Thyroid gland (tissue), 4 donors: ENCODE data around the gene HINT3. TPM values are rescaled to one million over a fixed set of nuclear protein-coding genes. Genes with fewer than 3 reads are reported as not detected.

Source experiments
- DNase-seq, 2 donors: peaks; one replicate each; pipeline ENCODE4 v3.0.0-alpha.2; 2019
- H3K27ac ChIP-seq, 3 donors: fragments of 200-600 bp; sonication (generic); 1 replicate in 2 of 3; 2 replicates in 1 of 3; pipeline ENCODE4 v1.5.1; 2016 to 2019; ENCODE audit warnings: mild to moderate bottlenecking in 1 of 3, moderate library complexity in 1 of 3
- H3K27me3 ChIP-seq: fragments of 200-600 bp; sonication (generic); one replicate; pipeline ENCODE4 v1.5.1; 2019
- H3K36me3 ChIP-seq, 2 donors: fragments of 200-600 bp; sonication (generic); one replicate each; pipeline ENCODE4 v1.5.1; 2016 to 2019
- H3K4me1 ChIP-seq, 2 donors: fragments of 200-600 bp; sonication (generic); one replicate each; pipeline ENCODE4 v1.5.1; 2017 to 2019
- H3K4me3 ChIP-seq, 3 donors: fragments of 200-600 bp; sonication (generic); replicated peaks in 1 of 3; 1 replicate in 2 of 3; 2 replicates in 1 of 3; pipeline ENCODE4 v1.5.1; 2016; ENCODE audit warnings: mild to moderate bottlenecking in 1 of 3
- H3K9me3 ChIP-seq: fragments of 200-600 bp; sonication (generic); one replicate; pipeline ENCODE4 v1.5.1; 2017
- POLR2A ChIP-seq, 2 donors: fragments of 450-650 bp; IDR thresholded peaks; one replicate each; pipeline ENCODE4 v1.6.1; 2017; ENCODE audit warnings: antibody characterized with exemption in 2 of 2, mild to moderate bottlenecking in 2 of 2, moderate library complexity in 1 of 2
- WGBS, 2 donors: methylation state at CpG; one replicate each; pipeline ENCODE4 v1.1.5; 2017; 5-methylcytosine and 5-hydroxymethylcytosine counted together
- intact Hi-C: fragments of 100-400 bp; cut with DNase I; formaldehyde crosslinking; loops from one replicate; pipeline ENCODE4 v1.15.1; 2023
- total RNA-seq, 4 donors: library from RNA; depleted of rRNA; stranded (reverse); fragments of >200 nt; gene quantifications; one replicate each; pipeline ENCODE4 v1.2.3, GENCODE V29; 2016
- TF ChIP-seq, protein P1 (sequence below), 6 experiments: fragments of 200-600 bp in 3 of 6; fragments of 450-650 bp in 3 of 6; sonication (generic) in 3 of 6; IDR thresholded peaks; one replicate each; pipeline ENCODE4 v1.5.1; 2016 to 2019; ENCODE audit warnings: antibody characterized with exemption in 6 of 6, mild to moderate bottlenecking in 2 of 6, inconsistent platforms in 1 of 6, moderate library complexity in 1 of 6

HINT3 gene
- total RNA-seq, 4 donors from 2014 or later: 21.5 to 32.5 (median 26.3) TPM

DNA sequence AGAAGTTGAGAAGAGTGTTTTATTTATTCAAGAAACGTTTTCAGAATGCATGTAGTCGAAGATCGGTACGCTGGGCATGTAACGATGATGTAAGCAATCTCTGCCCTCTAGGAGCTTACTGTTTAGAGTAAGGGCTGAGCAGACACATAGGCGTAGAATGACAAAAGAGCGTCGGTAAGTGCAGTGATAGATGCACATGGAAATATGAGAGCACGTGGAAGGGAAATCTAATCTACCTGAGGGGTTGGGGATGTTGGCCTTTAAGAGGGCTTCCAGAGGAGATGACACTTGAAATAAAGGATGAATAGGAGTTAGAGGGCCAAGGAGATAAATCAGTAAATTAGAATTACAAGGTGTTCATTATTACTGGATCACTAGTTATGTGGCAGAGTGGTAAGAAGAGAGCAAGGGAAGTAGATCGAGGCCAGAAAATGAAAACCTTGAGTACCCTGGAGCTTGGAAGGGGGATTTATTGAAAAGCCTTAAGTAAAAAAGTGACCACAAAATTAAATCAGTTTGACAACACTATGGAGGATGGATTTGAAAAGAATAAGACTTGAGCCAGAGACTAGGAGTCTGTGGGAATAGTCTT, 30.6 kb downstream of the HINT3 start:
- Histone ChIP-seq H3K27me3 (no peaks in the 10 kb centered on the region), H3K27ac (peak overlapping the region; percentile 45 to 82 (median 69)), H3K4me3 (peak overlapping the region; percentile 43 to 66 (median 62)), H3K36me3 (no peaks in the 10 kb centered on the region), H3K9me3 (no peaks in the 10 kb centered on the region), H3K4me1 (peaks cover 6 to 20% of the 10 kb centered on the region in 2 donors)
- intact Hi-C loops: no loop called here
- no peak for TF ChIP-seq POLR2A (IDR thresholded peaks at IDR 0.05)
- TF ChIP-seq, protein P1, sequence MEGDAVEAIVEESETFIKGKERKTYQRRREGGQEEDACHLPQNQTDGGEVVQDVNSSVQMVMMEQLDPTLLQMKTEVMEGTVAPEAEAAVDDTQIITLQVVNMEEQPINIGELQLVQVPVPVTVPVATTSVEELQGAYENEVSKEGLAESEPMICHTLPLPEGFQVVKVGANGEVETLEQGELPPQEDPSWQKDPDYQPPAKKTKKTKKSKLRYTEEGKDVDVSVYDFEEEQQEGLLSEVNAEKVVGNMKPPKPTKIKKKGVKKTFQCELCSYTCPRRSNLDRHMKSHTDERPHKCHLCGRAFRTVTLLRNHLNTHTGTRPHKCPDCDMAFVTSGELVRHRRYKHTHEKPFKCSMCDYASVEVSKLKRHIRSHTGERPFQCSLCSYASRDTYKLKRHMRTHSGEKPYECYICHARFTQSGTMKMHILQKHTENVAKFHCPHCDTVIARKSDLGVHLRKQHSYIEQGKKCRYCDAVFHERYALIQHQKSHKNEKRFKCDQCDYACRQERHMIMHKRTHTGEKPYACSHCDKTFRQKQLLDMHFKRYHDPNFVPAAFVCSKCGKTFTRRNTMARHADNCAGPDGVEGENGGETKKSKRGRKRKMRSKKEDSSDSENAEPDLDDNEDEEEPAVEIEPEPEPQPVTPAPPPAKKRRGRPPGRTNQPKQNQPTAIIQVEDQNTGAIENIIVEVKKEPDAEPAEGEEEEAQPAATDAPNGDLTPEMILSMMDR (IDR thresholded peaks at IDR 0.05): no peak
- WGBS, 2 donors: 14 to 19% methylated on average over 10 of the region's 10 CpGs
- no peak for DNase-seq

DNA sequence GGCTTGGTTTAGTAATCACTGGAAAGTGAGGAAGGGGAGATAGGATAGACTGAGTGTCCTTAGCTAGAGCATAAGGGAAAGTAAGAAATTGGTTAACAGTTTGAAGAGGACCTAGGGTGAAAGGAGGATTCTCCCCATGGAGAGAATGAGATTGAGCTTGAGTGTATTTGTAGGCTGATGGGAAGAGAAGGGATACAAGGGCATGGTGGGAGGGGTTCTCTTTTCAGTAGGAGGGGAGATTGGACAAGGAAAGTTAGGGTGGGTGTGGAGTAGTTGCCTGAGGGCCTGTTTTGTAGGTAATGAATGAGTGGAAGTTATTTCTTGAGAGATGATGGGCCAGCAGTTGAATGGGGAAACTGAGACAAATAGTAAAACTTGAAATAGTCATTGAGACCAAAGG, 31.7 kb downstream of the HINT3 start:
- no peak for TF ChIP-seq POLR2A (IDR thresholded peaks at IDR 0.05)
- TF ChIP-seq, protein P1 (IDR thresholded peaks at IDR 0.05): no peak
- DNase-seq: no peak

DNA sequence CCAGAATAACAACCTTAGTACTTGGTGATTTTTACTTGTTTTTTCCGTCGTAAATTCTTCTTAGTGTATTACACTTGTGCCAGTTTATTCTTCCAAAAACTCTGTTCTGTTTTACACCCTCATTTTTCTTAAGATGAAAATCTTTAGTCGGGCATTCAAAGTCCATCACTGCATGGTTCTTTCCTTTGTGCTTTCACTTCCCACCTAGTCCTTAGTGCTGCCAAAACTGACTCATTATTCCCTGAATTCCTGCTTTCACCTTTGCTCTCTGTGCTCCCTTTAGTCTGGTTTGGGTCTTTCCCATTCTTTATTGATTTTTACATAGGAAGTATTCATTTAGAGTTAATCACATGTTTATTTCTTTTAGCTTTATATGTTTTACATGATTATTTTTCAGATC, 33.1 kb downstream of the HINT3 start:
- peaks cover 6 to 20% of the 10 kb centered on the region in 2 donors for H3K4me1 ChIP-seq
- no peak for DNase-seq
- TF ChIP-seq POLR2A (IDR thresholded peaks at IDR 0.05): no peak
- TF ChIP-seq, protein P1 (IDR thresholded peaks at IDR 0.05): no peak
- no peak overlapping the region for H3K27ac ChIP-seq
- H3K9me3 ChIP-seq: no peaks in the 10 kb centered on the region
- intact Hi-C loops: no loop called here
- H3K4me3 ChIP-seq: no peak overlapping the region
- WGBS, 2 donors: 61 to 69% methylated on average over 3 of the region's 3 CpGs
- no peaks in the 10 kb centered on the region for H3K27me3 ChIP-seq
- no peaks in the 10 kb centered on the region for H3K36me3 ChIP-seq

More for the DNA sequence above, 31.7 kb downstream of the HINT3 start:
- intact Hi-C loops: no loop called here
- Histone ChIP-seq H3K27me3 (no peaks in the 10 kb centered on the region), H3K9me3 (no peaks in the 10 kb centered on the region), H3K4me1 (peaks cover 6 to 20% of the 10 kb centered on the region in 2 donors), H3K27ac (no peak overlapping the region), H3K4me3 (no peak overlapping the region), H3K36me3 (no peaks in the 10 kb centered on the region)

DNA sequence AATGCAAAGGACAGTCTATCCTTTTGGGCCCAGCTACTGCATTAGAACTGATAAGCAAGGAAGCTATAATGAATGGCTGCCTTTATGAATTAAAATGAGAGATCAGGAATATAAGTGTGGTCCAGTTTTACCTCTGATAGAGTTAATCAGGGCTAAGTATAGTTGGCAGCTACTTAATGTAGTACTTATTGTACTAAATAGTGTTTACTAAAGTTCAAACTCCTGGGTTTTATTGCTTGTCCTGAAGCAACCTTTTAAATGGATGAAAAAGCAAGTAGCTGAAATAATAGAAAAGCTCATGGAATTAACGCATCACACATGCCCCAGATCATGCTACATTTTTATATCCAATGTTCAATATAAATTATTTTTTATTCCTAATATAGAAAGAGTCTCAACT, 35.1 kb downstream of the HINT3 start:
- H3K36me3 ChIP-seq: no peaks in the 10 kb centered on the region
- H3K9me3 ChIP-seq: no peaks in the 10 kb centered on the region
- no peak for DNase-seq
- H3K4me3 ChIP-seq: no peak overlapping the region
- no peaks in the 10 kb centered on the region for H3K27me3 ChIP-seq
- peaks cover 0 to 11% of the 10 kb centered on the region in 2 donors for H3K4me1 ChIP-seq
- no peak for TF ChIP-seq POLR2A (IDR thresholded peaks at IDR 0.05)
- TF ChIP-seq, protein P1 (IDR thresholded peaks at IDR 0.05): no peak
- WGBS, 2 donors: 86 to 90% methylated on average over 1 of the region's 1 CpG
- intact Hi-C loops: no loop called here
- H3K27ac ChIP-seq: no peak overlapping the region

DNA sequence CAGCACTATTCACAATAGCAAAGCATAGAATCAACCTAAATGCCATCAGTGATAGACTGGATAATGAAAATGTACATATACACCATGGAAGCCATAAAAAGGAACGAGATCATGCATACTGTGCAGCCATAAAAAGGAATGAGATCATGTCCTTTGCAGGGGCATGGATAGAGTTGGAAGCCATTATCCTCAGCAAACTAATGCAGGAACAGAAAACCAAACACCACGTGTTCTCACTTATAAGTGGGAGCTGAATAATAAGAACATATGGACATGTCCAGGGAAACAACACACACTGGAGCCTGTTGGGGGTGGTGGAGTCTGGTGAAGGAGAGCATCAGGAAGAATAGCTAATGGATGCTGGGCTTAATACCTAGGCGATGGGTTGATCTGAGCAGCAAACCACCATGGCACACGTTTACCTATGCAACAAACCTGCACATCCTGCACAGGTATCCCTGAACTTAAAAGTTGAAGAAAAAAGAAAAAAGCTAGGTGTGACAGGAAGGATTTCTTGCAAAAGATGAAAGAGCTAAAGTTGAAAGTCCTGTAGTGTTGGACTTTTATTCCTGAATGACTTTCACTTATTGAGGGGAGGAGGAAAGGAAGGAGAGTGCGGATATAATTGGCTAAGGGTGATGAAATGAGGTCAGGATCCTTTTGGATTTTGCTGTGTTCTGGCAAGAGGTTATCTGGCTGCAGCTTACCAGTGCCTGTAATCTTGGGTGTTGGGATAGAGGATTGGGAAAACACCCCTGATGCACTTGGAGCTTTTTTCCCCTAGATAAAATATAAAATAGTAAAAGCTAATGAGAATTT, 38.3 kb downstream of the HINT3 start:
- H3K27ac ChIP-seq: no peak overlapping the region
- no peaks in the 10 kb centered on the region for H3K9me3 ChIP-seq
- intact Hi-C loops: no loop called here
- TF ChIP-seq POLR2A (IDR thresholded peaks at IDR 0.05): no peak
- TF ChIP-seq, protein P1 (IDR thresholded peaks at IDR 0.05): no peak
- H3K27me3 ChIP-seq: no peaks in the 10 kb centered on the region
- H3K4me1 ChIP-seq: no peaks in the 10 kb centered on the region
- DNase-seq: no peak
- WGBS, 2 donors: 77 to 87% methylated on average over 5 of the region's 5 CpGs
- no peak overlapping the region for H3K4me3 ChIP-seq
- peaks cover 0 to under 1% of the 10 kb centered on the region in 2 donors for H3K36me3 ChIP-seq
